Activated naive CD4-positive, alpha-beta T cell treated with anti-CD3 and anti-CD28 coated beads for 36 hours (primary cell): ENCODE results near the gene PCDH8. TPM values are rescaled to one million over a fixed set of nuclear protein-coding genes. Genes with fewer than 3 reads are reported as not detected.
A peak's percentile ranks its signal among the peaks of the same experiment; 100 is the strongest.

ENCODE experiments used
- CTCF ChIA-PET: fragments of 350-600 bp; sonication (Branson Sonifier 250); formaldehyde crosslinking; loops from one replicate; lab custom pipeline; 2021; ENCODE audit warnings: antibody characterized with exemption; lab: Charles Lee
- DNase-seq: peaks from one replicate; pipeline ENCODE4 v3.0.0-alpha.2; 2020
- H3K27ac Mint-ChIP-seq: one replicate; pipeline ENCODE4 v1.8.0; 2021; ENCODE audit warnings: mild to moderate bottlenecking, mixed read lengths
- H3K27me3 Mint-ChIP-seq: one replicate; pipeline ENCODE4 v1.8.0; 2021; ENCODE audit warnings: low read depth, mixed read lengths
- H3K36me3 Mint-ChIP-seq: one replicate; pipeline ENCODE4 v1.8.0; 2021; ENCODE audit warnings: low read depth, mixed read lengths
- H3K4me1 Mint-ChIP-seq: one replicate; pipeline ENCODE4 v1.8.0; 2021; ENCODE audit warnings: low read depth, mixed read lengths
- H3K4me3 Mint-ChIP-seq: one replicate; pipeline ENCODE4 v1.8.0; 2021; ENCODE audit warnings: mild to moderate bottlenecking, moderate library complexity, mixed read lengths
- H3K9me3 Mint-ChIP-seq: one replicate; pipeline ENCODE4 v1.8.0; 2021; ENCODE audit warnings: mixed read lengths
- intact Hi-C: fragments of 100-400 bp; cut with micrococcal nuclease; formaldehyde crosslinking; loops from one replicate; pipeline ENCODE4 v1.15.1; 2023
- total RNA-seq, 2 experiments: library from RNA; stranded (reverse); gene quantifications; one replicate each; pipeline ENCODE4 v1.2.3, GENCODE V29; 2021

The PCDH8 gene
- total RNA-seq, 2 experiments from 2014 or later = not detected

DNA sequence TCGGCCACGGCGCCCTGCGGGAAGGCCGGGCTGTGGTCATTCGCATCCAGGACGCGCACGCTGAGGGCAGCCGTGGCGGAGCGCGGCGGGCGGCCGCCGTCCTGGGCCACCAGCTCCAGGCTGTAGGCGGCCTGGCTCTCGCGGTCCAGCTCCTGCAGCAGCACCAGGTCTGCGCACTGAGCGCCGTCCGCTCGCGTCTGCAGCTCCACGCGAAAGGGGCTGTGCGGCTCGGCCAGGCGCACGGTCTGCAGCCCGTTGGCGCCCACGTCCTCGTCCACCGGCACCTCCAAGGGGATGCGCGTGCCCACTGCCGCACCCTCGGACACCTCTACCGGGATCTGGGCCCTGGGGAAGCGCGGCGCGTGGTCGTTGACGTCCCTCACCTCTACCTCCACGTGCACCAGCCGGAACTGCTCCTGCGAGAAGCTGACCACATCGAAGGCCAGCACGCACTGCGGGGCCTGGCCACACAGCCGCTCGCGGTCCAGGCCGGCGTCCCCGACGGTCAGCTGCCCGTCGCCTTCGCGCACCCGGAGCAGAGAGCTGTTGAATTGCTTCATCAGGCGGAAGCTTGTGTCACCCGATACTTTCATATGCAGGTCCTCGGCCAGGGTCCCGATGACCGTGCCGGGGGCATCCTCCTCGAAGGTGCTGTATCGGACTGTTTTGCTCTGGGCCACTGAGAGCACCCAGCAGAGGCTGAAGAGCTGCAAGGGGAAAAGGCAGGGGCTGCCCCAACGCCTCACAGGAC, 583 bp downstream of the PCDH8 start:
- no peak overlapping the region for H3K27ac Mint-ChIP-seq
- CTCF ChIA-PET = no interaction called here
- H3K27me3 Mint-ChIP-seq = peaks cover 69% of the 10 kb centered on the region
- no peaks in the 10 kb centered on the region for H3K9me3 Mint-ChIP-seq
- H3K4me1 Mint-ChIP-seq = peaks cover 32% of the 10 kb centered on the region
- H3K36me3 Mint-ChIP-seq = peaks cover 6% of the 10 kb centered on the region
- no peak for DNase-seq
- no peak overlapping the region for H3K4me3 Mint-ChIP-seq
- intact Hi-C loops = loop anchor here (2.0 to 10.0 kb wide), 3 partner anchors 183 to 307 kb away; no protein-coding TSS in a partner anchor

DNA sequence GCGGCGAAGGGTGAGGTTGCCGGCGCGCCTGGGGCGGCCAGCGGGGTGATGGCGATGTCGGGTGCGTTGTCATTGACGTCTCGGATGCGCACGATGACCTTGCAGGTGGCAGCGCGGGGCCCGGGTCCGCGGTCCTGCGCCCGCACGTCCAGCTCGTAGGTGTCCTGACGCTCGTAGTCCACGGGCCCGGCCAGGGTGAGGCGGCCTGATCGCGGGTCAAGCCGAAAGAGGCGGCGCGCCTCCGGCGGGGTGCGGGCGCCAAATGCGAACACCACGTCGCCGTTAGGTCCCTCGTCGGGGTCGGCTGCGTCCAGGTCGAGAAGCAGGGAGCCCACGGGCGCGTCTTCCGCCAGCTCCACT, 1.1 kb downstream of the PCDH8 start:
- H3K27ac Mint-ChIP-seq = no peak overlapping the region
- peaks cover 32% of the 10 kb centered on the region for H3K4me1 Mint-ChIP-seq
- H3K27me3 Mint-ChIP-seq = peaks cover 67% of the 10 kb centered on the region
- H3K36me3 Mint-ChIP-seq = peaks cover 6% of the 10 kb centered on the region
- CTCF ChIA-PET = interaction anchor here (1.0 kb wide), 1 partner anchor 121 kb away, joined by 3 read pairs; no protein-coding TSS in a partner anchor
- DNase-seq = no peak
- H3K9me3 Mint-ChIP-seq = no peaks in the 10 kb centered on the region
- intact Hi-C loops = loop anchor here (2.0 to 10.0 kb wide), 3 partner anchors 183 to 307 kb away; no protein-coding TSS in a partner anchor
- H3K4me3 Mint-ChIP-seq = no peak overlapping the region

DNA sequence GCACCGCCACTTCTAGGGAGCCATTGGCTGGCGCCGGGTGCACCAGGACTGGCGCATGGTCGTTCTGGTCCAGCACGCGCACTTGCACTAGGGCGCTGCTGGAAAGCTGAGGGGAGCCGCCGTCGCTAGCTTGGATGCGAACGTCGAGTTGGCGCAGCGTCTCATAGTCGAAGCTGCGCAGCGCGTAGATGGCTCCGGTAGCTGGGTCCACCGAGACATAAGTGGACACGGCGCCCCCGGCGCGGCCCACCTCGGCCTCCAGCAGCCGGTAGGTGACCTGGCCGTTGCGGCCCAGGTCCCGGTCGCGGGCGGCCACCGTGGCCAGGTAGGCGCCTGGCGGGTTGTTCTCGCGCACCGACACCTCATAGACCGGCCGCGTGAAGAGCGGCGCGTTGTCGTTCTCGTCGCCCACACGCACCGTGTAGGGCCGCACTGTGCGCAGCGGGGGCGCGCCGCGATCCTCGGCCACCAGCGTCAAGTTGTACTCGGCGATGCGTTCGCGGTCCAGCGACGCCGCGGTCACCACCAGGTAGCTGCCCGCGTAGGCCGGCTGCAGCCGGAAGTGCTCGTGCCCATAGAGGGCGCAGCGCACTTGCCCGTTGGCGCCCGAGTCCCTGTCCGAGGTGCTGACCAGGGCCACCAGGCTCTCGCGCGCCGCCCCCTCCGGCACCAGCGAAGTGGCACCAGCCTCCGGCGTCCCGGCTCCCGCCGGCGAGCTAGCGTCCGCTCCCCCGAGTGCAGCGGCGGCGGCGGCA, 1.7 kb downstream of the PCDH8 start:
- no peak overlapping the region for H3K4me3 Mint-ChIP-seq

DNA sequence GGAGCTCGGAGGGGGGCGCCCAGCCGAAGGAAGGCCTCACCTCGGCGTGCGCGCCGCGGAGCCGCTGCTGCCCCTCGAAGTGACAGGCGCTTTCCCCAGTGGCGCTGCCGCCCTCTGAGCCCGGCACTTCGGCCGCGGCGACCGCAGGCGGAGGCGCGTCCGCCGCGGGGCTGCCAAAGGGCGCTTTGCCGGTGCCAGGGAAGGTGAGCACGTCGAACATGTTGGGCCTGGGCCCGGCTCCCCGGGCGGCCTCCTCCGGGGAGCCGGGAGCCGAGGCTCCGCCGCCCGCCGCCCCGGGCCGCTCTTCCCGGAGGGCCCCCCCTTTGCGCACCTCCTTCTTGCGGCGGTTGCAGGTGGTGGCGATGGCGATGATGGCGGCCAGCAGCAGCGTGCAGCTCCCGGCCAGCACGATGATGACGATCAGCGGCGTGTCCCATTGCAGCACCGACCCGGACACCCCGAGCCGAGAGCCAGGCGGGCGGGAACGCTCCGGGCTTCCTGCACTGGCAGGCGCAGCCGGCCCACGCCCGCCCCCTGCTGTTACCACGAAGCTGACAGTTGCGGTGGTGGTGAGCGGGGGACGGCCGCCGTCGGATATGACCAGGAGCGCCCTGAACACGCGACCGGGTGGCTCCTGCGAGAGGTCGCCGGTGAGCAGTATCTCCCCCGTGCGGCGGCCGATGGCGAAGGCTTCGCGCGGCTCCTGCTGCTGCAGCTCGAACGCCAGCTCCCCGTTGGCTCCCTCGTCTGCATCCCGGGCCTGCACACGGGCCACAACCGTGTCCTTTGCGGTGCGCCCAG, 2.5 kb downstream of the PCDH8 start:
- intact Hi-C loops = loop anchor here (2.0 to 10.0 kb wide), 3 partner anchors 181 to 309 kb away; no protein-coding TSS in a partner anchor
- CTCF ChIA-PET = interaction anchor here (0.6 to 0.9 kb wide), 4 partner anchors 31 to 378 kb away, joined by 3 read pairs; no protein-coding TSS in a partner anchor
- H3K4me3 Mint-ChIP-seq = no peak overlapping the region
- H3K27me3 Mint-ChIP-seq = peaks cover 64% of the 10 kb centered on the region
- H3K4me1 Mint-ChIP-seq = peaks cover 26% of the 10 kb centered on the region
- peak; percentile 58 for DNase-seq
- no peak overlapping the region for H3K27ac Mint-ChIP-seq
- peaks cover 6% of the 10 kb centered on the region for H3K36me3 Mint-ChIP-seq
- no peaks in the 10 kb centered on the region for H3K9me3 Mint-ChIP-seq

More for the DNA sequence above, 1.7 kb downstream of the PCDH8 start:
- peak; percentile 61 for DNase-seq
- peaks cover 6% of the 10 kb centered on the region for H3K36me3 Mint-ChIP-seq
- intact Hi-C loops = loop anchor here (2.0 to 10.0 kb wide), 3 partner anchors 182 to 308 kb away; no protein-coding TSS in a partner anchor
- peaks cover 32% of the 10 kb centered on the region for H3K4me1 Mint-ChIP-seq
- H3K27ac Mint-ChIP-seq = no peak overlapping the region
- no peaks in the 10 kb centered on the region for H3K9me3 Mint-ChIP-seq
- peaks cover 66% of the 10 kb centered on the region for H3K27me3 Mint-ChIP-seq
- CTCF ChIA-PET = interaction anchor here (0.6 to 1.0 kb wide), 4 partner anchors 121 to 378 kb away, joined by 3 read pairs; no protein-coding TSS in a partner anchor

DNA sequence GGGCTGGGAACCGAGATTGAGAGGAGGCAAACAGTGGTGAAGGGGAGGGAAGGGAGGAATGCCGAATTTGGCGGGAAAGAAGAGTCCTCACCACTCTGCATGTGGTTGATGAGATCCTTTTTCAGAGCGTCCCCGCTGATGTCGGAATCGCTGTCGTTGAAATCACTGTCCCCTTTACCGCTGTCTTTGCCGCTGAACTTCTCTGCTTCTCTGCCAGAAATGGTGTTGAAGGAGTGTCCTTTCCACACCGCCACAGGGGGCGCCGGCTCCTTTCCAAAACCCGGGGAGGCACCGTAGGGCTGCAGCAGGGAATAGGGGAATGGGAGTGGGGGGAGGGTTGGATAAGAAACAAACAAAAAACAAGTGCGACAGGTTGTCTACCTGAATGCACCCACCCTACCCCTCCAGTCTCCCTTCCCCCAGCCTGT, 3.1 kb downstream of the PCDH8 start:
- Mint-ChIP-seq H3K9me3 (no peaks in the 10 kb centered on the region), H3K4me3 (no peak overlapping the region), H3K4me1 (peaks cover 22% of the 10 kb centered on the region), H3K36me3 (peaks cover 6% of the 10 kb centered on the region), H3K27ac (no peak overlapping the region), H3K27me3 (peaks cover 61% of the 10 kb centered on the region)
- intact Hi-C loops = loop anchor here (5.0 to 10.0 kb wide), 2 partner anchors 228 to 309 kb away; no protein-coding TSS in a partner anchor
- CTCF ChIA-PET = interaction anchor here (0.7 kb wide), 1 partner anchor 30 kb away, joined by 3 read pairs; no protein-coding TSS in a partner anchor
- DNase-seq = peak; percentile 18

DNA sequence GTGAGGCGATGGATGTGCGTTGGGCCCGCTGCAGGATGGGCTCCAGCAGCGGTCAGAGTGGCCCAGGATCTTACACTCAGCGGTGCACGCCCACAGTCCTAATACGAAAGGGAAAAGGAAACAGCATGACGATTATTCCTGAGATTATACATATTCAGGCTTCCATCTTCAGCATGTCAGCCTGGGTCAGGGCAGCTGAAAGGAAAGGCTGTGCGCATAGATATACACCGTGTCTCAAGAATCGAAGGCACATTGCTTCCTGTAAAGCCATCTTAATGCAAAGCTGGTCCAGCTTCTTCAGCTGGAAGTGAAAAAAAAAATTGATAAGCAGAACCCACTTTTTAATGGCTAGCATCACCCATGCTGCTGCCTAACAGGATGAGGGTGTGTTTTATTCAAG, 3.6 kb downstream of the PCDH8 start:
- no peak for DNase-seq
- Mint-ChIP-seq H3K4me1 (peaks cover 19% of the 10 kb centered on the region), H3K27ac (peak overlapping the region; percentile 30), H3K4me3 (no peak overlapping the region), H3K27me3 (peaks cover 61% of the 10 kb centered on the region), H3K9me3 (no peaks in the 10 kb centered on the region), H3K36me3 (peaks cover 6% of the 10 kb centered on the region)
- intact Hi-C loops = loop anchor here (5.0 to 10.0 kb wide), 2 partner anchors 228 to 310 kb away; no protein-coding TSS in a partner anchor
- CTCF ChIA-PET = interaction anchor here (0.7 kb wide), 1 partner anchor 30 kb away, joined by 3 read pairs; no protein-coding TSS in a partner anchor

DNA sequence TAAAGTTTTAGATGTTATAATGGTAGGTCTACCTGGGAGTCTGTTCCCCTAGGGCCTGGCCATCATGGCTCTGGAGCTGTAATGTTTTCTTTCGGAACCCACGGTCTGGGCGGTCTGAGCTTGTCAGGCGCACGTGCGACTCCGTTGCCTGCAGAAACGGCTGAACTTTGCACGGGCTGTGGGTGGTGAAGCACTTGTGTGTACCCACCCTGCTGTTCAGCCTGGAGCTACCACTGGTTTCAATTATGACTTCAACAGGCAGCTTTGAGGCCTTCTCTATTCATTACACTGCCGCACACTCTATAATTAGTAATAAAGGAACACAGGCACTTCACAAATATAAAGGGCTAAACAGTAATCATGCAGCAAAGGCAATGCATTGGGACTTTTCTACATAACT, 6.0 kb downstream of the PCDH8 start:
- intact Hi-C loops = loop anchor here (10.0 kb wide), 1 partner anchor 312 kb away; no protein-coding TSS in a partner anchor
- Mint-ChIP-seq H3K9me3 (no peaks in the 10 kb centered on the region), H3K4me1 (peaks cover 7% of the 10 kb centered on the region), H3K27me3 (peaks cover 57% of the 10 kb centered on the region), H3K27ac (no peak overlapping the region), H3K4me3 (no peak overlapping the region), H3K36me3 (peaks cover 1% of the 10 kb centered on the region)
- DNase-seq = no peak
- CTCF ChIA-PET = interaction anchor here (0.9 kb wide), 1 partner anchor 40 kb away, joined by 3 read pairs; no protein-coding TSS in a partner anchor

DNA sequence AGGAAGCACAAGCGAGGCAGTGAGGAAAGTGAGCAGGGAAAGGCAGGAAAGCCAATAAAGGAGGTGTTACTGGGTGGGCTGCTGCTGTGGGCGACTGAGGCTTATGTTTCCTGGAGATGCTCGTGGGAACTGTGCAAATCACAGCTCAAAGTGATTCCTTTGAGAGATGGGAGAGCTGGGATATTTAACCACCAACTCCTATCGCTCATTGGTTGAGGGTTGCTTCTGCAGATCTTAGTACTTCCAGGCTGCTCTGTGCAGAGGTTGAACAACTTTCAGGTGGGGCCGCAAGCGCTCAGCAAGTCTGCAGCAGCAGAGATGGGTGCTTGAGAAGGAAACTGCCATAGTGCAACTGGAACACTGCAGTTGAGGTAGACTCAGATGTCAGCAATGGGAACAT, 8.4 kb downstream of the PCDH8 start:
- peaks cover 55% of the 10 kb centered on the region for H3K27me3 Mint-ChIP-seq
- H3K27ac Mint-ChIP-seq = no peak overlapping the region
- CTCF ChIA-PET = no interaction called here
- H3K9me3 Mint-ChIP-seq = no peaks in the 10 kb centered on the region
- intact Hi-C loops = loop anchor here (10.0 kb wide), 1 partner anchor 315 kb away; no protein-coding TSS in a partner anchor
- no peak for DNase-seq
- peaks cover 3% of the 10 kb centered on the region for H3K4me1 Mint-ChIP-seq
- H3K36me3 Mint-ChIP-seq = peaks cover 1% of the 10 kb centered on the region
- H3K4me3 Mint-ChIP-seq = no peak overlapping the region

DNA sequence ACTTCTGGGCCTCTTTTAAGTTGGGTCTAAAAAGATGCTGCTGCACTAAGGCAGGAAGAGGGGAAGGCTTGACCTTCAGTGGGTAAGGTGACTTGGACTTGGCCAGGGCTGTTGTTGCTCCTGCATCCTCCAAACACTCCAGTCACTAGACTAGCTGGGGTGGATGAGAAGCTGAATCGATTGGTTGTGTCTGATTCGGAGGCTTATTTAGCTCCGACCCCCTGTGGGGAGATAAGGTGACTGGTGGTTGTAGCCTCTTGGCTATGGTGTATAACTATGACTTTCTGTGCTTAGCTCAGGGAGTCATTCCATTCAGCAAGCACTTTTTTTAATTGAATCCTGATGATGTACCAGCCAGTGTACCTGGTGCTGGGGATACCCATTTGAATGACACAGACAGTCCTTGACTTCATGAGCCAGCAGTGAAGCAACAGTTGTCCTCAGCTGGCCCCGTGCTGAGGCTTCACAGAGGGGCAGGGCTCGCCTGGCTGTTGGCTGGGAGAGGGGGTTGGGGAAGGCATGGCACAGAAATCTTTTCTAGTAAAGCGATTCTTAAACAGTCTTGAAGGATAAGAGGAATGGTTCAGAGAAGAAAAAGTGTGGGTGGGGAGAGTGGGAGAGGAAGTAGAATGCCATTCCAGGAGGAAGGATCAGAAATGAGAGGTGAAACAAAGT, 9.9 kb downstream of the PCDH8 start:
- Mint-ChIP-seq H3K9me3 (no peaks in the 10 kb centered on the region), H3K27me3 (peaks cover 48% of the 10 kb centered on the region), H3K4me1 (no peaks in the 10 kb centered on the region), H3K27ac (no peak overlapping the region), H3K36me3 (no peaks in the 10 kb centered on the region), H3K4me3 (no peak overlapping the region)
- no peak for DNase-seq
- CTCF ChIA-PET = no interaction called here
- intact Hi-C loops = no loop called here

DNA sequence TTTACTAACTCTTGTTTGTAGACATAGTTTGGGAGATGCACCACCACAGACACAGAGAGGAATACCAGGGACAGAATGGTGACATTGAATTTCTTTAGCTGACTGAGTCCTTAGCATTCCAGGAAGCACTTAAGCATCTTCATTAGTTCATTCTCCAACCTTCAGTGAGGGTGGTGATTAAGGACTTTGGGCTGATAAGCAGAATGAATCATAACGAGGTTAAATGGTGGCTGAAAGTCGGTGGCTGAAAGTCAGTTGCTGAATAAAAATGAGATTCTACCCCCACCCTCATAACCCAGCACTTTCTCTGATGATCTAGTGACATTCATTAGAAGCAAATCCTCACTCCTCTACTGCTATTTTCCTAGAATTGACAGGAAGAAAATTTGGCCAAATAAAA, 10.6 kb downstream of the PCDH8 start:
- DNase-seq = no peak
- CTCF ChIA-PET = no interaction called here
- no peak overlapping the region for H3K27ac Mint-ChIP-seq
- no peak overlapping the region for H3K4me3 Mint-ChIP-seq
- no peaks in the 10 kb centered on the region for H3K36me3 Mint-ChIP-seq
- H3K4me1 Mint-ChIP-seq = no peaks in the 10 kb centered on the region
- no peaks in the 10 kb centered on the region for H3K9me3 Mint-ChIP-seq
- peaks cover 42% of the 10 kb centered on the region for H3K27me3 Mint-ChIP-seq
- intact Hi-C loops = no loop called here
